K562 (cell line): ENCODE data around the gene ULK1. TPM values are rescaled to one million over a fixed set of nuclear protein-coding genes. Genes with fewer than 3 reads are reported as not detected.

Source experiments
- POLR2H ChIP-seq: IDR thresholded peaks from 2 replicates; pipeline ENCODE4 v1.6.1; 2016; ENCODE audit warnings: missing genetic modification characterization, low read depth, mild to moderate bottlenecking, control low read depth, missing compliant biosample characterization, moderate library complexity
- PRDM10 ChIP-seq: fragments of 450-650 bp; IDR thresholded peaks from 2 replicates; pipeline ENCODE4 v1.6.1; 2018; ENCODE audit not compliant: partially characterized antibody
- RBM34 ChIP-seq: fragments of 200-400 bp; formaldehyde crosslinking; IDR thresholded peaks from 2 replicates; pipeline ENCODE4 v1.6.1; 2018; ENCODE audit warnings: low read length, borderline replicate concordance; ENCODE audit not compliant: insufficient read depth
- UBTF ChIP-seq, 2 experiments: IDR thresholded peaks; 2 replicates each; pipeline ENCODE4 v1.6.1; 2012; ENCODE audit warnings: improper control_type of control experiment in 2 of 2, low read depth in 2 of 2, low read length in 2 of 2, borderline replicate concordance in 1 of 2
- ZFX ChIP-seq: sonication (generic); formaldehyde crosslinking; IDR thresholded peaks from 2 replicates; pipeline ENCODE4 v1.8.0; 2022; ENCODE audit warnings: mild to moderate bottlenecking, missing genetic modification reagents, moderate library complexity
- ZKSCAN3 ChIP-seq: fragments of 250-450 bp; sonication (Bioruptor Pico); IDR thresholded peaks from 2 replicates; pipeline ENCODE4 v1.4.0; 2020
- ZNF398 ChIP-seq: fragments of 250-450 bp; sonication (Bioruptor Pico); IDR thresholded peaks from 2 replicates; pipeline ENCODE4 v1.8.0; 2021; ENCODE audit warnings: moderate library complexity, mild to moderate bottlenecking, inconsistent platforms
- ZNF696 ChIP-seq: fragments of 250-450 bp; sonication (Bioruptor Pico); conservative IDR thresholded peaks from 2 replicates; pipeline ENCODE4 v1.4.0; 2020; ENCODE audit warnings: mild to moderate bottlenecking, moderate library complexity
- ZNF764 ChIP-seq: fragments of 250-450 bp; sonication (Bioruptor Pico); IDR thresholded peaks from 2 replicates; pipeline ENCODE4 v1.4.0; 2020; ENCODE audit warnings: low read depth, mild to moderate bottlenecking, moderate library complexity
- polyA plus RNA-seq, 8 experiments: library from polyadenylated mRNA; depleted of rRNA in 4 of 8; stranded (reverse) in 5 of 8; unstranded in 3 of 8; fragments of >200 nt; fragmentation: Nextera tagmentation in 2 of 8; fragmentation: Illumina TruSeq in 1 of 8; extraction: Ambion mirVana in 2 of 8; extraction: Trizol in 1 of 8; gene quantifications; 2 replicates each; pipeline versions ENCODE4 v1.2.1 to v1.2.3, GENCODE V29; 2011 to 2014; ENCODE audit warnings: inconsistent platforms in 1 of 8, missing spikeins in 1 of 8
- total RNA-seq, 7 experiments: library from RNA; depleted of rRNA in 6 of 7; stranded (reverse); fragments of >200 nt in 6 of 7; fragmentation: Illumina TruSeq in 2 of 7; extraction: Trizol in 2 of 7; gene quantifications; 2 replicates each; pipeline versions ENCODE4 v1.2.1 to v1.2.3, GENCODE V29; 2011 to 2021; ENCODE audit warnings: low replicate concordance in 1 of 7
- TF ChIP-seq, protein P1 (sequence below), 3 experiments: fragments of 200-800 bp in 1 of 3; fragments of 250-450 bp in 1 of 3; fragments of 450-650 bp in 1 of 3; sonication (Bioruptor Pico) in 1 of 3; sonication (Bioruptor generic) in 1 of 3; formaldehyde crosslinking in 1 of 3; IDR thresholded peaks; 2 replicates each; pipeline versions ENCODE4 v1.6.1 to v1.8.0; 2016 to 2022; ENCODE audit warnings: mild to moderate bottlenecking in 2 of 3, missing genetic modification characterization in 2 of 3, missing compliant biosample characterization in 1 of 3, moderate library complexity in 1 of 3
- TF ChIP-seq, protein P2 (sequence below): fragments of 250-450 bp; sonication (Bioruptor Pico); IDR thresholded peaks from 2 replicates; pipeline ENCODE4 v1.4.0; 2020

ULK1 gene
- total and polyA plus RNA-seq, 9 of the 15 experiments (the other 6 are each of a cell fraction or from before 2014, with no cell fraction given): 0.15 to 29.4 (median 2.5) TPM

DNA sequence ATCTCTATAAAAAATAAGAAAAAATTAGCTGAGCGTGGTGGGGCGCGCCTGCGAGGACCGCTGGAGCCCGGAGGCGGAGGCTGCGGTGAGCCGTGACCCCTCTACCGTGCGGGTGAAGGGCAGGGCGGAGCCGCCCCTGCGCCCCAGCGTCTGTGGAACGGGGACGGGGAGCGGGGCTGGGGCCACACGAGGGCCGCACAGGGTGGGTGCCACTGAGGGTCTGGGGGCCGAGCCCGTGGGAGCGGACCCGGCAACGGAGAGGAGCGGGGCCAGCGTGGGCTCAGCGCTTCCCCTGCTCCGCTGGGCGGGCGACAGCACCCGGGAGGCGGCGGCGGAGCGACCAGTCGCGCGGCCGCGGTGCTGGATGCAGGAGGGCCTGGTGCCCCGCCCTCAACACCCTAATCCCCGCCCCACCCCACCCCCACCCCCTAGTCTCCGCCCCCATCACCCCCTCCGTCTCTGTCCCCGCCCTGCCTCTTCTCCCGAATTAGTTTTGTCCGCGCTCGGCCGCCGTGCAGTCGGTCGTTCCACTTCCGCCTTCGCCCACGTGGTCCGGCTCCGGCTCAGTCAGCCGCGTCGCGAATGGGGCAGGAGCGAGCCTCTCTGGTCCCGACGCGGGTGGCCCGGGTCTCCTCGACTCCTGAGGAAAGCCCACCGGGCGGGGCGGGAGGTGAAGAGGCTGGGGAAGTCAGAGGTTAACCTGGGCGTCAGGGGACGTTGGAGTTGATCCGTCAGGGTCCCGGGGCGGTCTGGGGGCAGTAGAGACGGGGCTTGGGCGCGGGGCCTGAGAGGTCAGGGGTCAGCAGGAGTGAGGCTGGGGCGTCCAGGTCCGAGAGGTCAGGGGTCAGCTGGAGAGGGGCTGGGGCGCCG, 34.5 kb downstream of the ULK1 start, which contains the start of gene PUS1 (continued):
- TF ChIP-seq ZNF398 (no peak), RBM34 (no peak), ZKSCAN3 (CRISPR knock-in tag) (no peak), ZNF764 (CRISPR knock-in tag) (0 out of 2 replicates have a peak, but pooled peaks have one; percentile 32), POLR2H (tag) (peak; percentile 69; the same call in 1 of the 2 replicates), PRDM10 (no peak), UBTF (IDR thresholded peaks at IDR 0.05; ENCODE audit: borderline replicate concordance in 1 of 2, low read depth in 2 of 2, low read length in 2 of 2) (peak; percentile 72 to 81; a peak in 2 of 4 replicates), ZNF696 (CRISPR knock-in tag) (no peak), ZFX (CRISPR knock-in tag) (peak; percentile 71)
- TF ChIP-seq, protein P1, sequence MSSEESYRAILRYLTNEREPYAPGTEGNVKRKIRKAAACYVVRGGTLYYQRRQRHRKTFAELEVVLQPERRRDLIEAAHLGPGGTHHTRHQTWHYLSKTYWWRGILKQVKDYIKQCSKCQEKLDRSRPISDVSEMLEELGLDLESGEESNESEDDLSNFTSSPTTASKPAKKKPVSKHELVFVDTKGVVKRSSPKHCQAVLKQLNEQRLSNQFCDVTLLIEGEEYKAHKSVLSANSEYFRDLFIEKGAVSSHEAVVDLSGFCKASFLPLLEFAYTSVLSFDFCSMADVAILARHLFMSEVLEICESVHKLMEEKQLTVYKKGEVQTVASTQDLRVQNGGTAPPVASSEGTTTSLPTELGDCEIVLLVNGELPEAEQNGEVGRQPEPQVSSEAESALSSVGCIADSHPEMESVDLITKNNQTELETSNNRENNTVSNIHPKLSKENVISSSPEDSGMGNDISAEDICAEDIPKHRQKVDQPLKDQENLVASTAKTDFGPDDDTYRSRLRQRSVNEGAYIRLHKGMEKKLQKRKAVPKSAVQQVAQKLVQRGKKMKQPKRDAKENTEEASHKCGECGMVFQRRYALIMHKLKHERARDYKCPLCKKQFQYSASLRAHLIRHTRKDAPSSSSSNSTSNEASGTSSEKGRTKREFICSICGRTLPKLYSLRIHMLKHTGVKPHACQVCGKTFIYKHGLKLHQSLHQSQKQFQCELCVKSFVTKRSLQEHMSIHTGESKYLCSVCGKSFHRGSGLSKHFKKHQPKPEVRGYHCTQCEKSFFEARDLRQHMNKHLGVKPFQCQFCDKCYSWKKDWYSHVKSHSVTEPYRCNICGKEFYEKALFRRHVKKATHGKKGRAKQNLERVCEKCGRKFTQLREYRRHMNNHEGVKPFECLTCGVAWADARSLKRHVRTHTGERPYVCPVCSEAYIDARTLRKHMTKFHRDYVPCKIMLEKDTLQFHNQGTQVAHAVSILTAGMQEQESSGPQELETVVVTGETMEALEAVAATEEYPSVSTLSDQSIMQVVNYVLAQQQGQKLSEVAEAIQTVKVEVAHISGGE (CRISPR knock-in tag; IDR thresholded peaks at IDR 0.05): peak in 1 of 3 experiments; percentile 50; a peak in 1 of 6 replicates
- TF ChIP-seq, protein P2, sequence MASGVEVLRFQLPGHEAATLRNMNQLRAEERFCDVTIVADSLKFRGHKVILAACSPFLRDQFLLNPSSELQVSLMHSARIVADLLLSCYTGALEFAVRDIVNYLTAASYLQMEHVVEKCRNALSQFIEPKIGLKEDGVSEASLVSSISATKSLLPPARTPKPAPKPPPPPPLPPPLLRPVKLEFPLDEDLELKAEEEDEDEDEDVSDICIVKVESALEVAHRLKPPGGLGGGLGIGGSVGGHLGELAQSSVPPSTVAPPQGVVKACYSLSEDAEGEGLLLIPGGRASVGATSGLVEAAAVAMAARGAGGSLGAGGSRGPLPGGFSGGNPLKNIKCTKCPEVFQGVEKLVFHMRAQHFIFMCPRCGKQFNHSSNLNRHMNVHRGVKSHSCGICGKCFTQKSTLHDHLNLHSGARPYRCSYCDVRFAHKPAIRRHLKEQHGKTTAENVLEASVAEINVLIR: 0 out of 2 replicates have a peak, but pooled peaks have one; percentile 15
